Fibroblast of villous mesenchyme (primary cell): ENCODE results near the gene GRPEL1. TPM values are rescaled to one million over a fixed set of nuclear protein-coding genes. Genes with fewer than 3 reads are reported as not detected.

Experiments used
- DNase-seq: peaks from one replicate; pipeline ENCODE4 v3.0.0-alpha.2; 2010; ENCODE audit warnings: low read depth
- H3K4me3 ChIP-seq: 2 replicates; pipeline ENCODE4 v1.5.1; 2011; ENCODE audit warnings: low read depth, mild to moderate bottlenecking, low read length
- total RNA-seq: library from RNA; depleted of rRNA; stranded (reverse); fragments of >200 nt; gene quantifications from 2 replicates; pipeline ENCODE4 v1.2.3, GENCODE V29; 2012
- TF ChIP-seq, protein P1 (sequence below): IDR thresholded peaks from 2 replicates; pipeline ENCODE4 v1.5.1; 2012; ENCODE audit warnings: low read depth, mild to moderate bottlenecking, low read length; ENCODE audit not compliant: insufficient read depth

Gene GRPEL1
- total RNA-seq, 1 donor: 32.8 TPM

DNA sequence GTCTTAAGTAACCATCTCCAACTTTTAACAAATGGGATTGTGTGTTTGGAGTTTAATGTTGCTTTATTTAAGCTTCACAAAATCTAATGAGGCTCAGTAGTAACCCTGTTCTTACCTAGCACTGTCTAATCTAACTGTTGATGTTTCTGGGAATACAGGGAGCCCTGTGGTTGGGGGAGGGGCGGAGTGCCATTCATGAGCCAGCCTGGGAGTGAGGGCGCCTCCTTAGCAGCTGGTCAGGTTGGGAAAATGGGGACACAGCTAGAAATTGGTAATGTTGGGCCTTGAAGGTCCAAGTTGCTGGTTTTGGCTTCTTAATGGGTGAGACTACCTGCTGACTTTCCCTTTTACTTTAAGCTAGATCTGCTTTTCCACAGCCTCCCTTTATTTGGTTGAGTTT, 47.6 kb downstream of the GRPEL1 start:
- TF ChIP-seq, protein P1, sequence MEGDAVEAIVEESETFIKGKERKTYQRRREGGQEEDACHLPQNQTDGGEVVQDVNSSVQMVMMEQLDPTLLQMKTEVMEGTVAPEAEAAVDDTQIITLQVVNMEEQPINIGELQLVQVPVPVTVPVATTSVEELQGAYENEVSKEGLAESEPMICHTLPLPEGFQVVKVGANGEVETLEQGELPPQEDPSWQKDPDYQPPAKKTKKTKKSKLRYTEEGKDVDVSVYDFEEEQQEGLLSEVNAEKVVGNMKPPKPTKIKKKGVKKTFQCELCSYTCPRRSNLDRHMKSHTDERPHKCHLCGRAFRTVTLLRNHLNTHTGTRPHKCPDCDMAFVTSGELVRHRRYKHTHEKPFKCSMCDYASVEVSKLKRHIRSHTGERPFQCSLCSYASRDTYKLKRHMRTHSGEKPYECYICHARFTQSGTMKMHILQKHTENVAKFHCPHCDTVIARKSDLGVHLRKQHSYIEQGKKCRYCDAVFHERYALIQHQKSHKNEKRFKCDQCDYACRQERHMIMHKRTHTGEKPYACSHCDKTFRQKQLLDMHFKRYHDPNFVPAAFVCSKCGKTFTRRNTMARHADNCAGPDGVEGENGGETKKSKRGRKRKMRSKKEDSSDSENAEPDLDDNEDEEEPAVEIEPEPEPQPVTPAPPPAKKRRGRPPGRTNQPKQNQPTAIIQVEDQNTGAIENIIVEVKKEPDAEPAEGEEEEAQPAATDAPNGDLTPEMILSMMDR: no peak
- DNase-seq: no peak
- H3K4me3 ChIP-seq: no peak overlapping the region

DNA sequence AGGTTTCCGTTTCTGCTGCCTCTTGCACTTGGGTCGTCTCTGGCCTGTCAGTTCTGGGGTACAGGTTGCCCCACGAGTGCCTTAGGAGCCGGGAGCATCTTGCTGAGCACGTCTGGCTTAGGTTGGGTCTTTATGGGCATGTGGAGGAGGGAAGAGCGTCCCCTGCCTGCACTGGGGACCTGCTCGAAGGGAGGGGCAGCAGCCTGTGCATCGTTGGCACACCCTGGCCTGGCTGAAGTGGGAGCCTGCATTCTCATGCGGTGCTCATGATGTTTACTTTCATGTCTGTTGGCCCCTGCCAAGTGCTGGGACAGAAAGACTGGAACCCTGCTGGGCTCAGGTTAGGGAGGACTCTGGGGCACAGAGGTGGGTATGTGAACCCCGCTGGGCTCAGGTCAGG, 48.5 kb downstream of the GRPEL1 start:
- DNase-seq: no peak
- TF ChIP-seq, protein P1: no peak
- no peak overlapping the region for H3K4me3 ChIP-seq

DNA sequence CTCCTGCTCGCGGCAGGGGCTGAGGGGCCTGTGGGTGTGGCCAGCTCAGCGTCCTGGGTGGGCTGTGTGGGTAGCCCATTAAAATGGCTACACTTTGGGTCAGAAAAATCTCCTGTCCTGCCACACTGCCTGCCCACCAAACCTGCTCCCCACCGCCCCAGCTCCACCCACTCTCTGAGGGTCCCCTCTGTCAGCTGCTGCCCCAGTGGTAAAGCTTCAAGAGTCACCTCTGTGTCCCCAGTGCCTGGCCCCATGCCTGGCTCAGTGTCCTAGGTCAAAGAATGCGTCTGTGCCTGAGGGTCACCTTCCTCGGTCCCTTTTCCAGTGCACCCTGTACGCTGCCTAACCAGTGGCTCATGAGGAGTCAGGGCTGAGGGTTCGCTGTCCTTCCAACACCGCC, 49.6 kb downstream of the GRPEL1 start:
- TF ChIP-seq, protein P1: no peak
- H3K4me3 ChIP-seq: no peak overlapping the region
- DNase-seq: no peak

DNA sequence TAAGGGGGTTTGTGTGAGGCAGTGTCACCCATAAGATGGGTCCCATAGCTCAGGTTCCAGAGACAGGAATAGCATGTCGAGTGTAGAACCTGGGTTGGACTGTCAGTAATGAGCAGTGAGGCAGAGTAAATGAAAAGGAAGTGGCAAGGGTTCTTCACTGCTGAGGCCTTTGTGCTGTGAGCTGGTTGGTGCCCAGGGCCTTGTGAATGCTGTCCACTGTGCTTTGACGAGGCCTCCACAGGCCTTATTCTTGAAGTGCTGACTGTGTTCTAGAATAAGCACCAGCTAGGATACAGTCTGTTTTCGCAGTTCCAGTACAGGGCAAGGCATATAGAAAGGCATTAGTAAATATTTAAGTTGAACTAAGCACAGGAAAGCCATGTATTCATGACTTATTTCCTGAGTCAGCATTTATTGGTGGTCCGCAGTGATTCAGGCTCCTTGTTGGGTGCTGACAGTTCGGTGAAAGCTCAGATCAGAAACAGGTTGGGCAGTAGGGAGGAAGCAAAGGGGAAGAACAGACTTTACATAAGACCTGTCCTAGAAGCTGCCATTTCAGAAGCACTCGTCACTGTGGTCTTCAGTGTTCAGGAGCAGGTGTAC, 50.3 kb downstream of the GRPEL1 start:
- no peak for DNase-seq
- TF ChIP-seq, protein P1: no peak
- H3K4me3 ChIP-seq: no peak overlapping the region

DNA sequence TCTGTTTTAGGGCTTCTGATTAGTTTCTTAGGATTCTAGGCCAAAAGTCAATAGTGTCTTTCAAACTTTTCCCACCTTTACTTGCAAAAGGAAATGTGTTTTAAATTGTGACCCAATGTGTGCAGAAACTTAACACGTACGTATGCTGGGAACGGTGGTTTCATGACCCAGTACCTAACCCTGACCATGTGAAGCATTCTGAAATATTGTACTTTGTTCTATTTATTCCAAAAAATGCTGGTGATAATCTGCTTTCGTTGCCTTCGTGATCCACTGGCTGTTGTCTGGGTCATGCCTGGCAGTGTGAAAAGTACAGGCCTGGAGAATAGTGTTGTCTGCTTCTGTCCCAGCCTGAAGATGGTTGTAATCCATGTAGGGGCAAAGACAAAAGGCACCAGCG, 51.4 kb downstream of the GRPEL1 start:
- H3K4me3 ChIP-seq: no peak overlapping the region
- TF ChIP-seq, protein P1: no peak
- DNase-seq: no peak

DNA sequence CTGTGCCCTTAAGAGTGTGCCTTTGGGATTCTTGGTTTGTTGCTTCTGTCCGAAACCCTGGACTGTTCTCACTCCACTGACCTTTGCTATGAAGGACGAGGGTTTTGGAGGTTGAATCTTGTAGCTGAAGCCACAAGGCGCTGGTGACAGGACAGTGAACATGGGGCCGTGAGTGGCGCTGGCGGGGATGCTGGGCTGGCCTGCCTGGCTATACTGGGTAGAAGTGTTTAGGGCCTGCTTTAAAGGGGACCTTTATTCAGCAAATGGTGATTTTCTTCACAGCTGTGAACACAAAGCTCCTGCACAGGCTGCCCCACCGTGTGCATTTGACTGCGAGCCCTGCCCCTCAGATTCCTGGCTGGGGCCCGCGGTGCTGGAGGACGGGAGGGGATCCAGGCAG, 51.8 kb downstream of the GRPEL1 start:
- DNase-seq: no peak
- TF ChIP-seq, protein P1: no peak
- no peak overlapping the region for H3K4me3 ChIP-seq

DNA sequence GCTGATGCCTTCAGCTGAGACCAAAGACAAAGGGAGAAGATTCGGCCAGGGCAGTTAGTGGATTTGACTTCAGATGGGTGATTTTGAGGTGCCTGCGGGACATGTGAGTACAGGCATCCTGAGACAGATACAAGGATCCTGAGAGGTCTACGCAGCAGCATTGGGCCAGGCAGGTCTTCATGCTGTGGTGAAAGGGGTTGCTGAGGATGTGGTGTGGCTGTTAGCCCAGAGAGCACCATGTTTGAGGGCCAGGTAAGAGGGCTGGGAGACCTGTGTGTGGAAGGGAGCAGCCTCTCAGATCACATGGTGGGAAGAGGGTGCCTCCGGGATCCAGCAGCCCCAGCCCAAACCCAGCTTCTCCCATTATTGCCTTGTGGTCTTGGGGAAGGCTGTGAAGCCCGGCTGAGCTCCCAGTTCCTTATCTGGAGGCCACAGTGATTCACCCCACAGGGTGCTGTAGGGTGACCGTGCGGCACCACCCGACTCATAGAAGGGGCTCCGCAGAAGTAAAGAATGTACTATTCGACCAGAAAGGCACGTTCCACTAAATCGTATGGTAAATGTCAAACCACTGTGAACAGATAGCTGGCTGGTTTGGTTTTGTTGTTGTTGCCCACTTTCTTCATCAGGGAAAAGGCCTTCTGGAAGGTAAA, 52.4 kb downstream of the GRPEL1 start:
- TF ChIP-seq, protein P1: no peak
- H3K4me3 ChIP-seq: no peak overlapping the region
- DNase-seq: no peak
